Rectal smooth muscle tissue (tissue), 1 donor: ENCODE results near the gene KLK6.

Source experiments
- H3K27ac ChIP-seq: one replicate; pipeline ENCODE4 v1.7.0; 2013; ENCODE audit warnings: low read depth, low read length, inconsistent platforms
- H3K27me3 ChIP-seq: one replicate; pipeline ENCODE4 v1.7.0; 2013; ENCODE audit warnings: low read length; ENCODE audit not compliant: control insufficient read depth, insufficient read depth
- H3K36me3 ChIP-seq: one replicate; pipeline ENCODE4 v1.7.0; 2013; ENCODE audit warnings: low read length; ENCODE audit not compliant: control insufficient read depth, insufficient read depth
- H3K4me1 ChIP-seq: one replicate; pipeline ENCODE4 v1.7.0; 2013; ENCODE audit warnings: low read length; ENCODE audit not compliant: control insufficient read depth, insufficient read depth
- H3K4me3 ChIP-seq: one replicate; pipeline ENCODE4 v1.7.0; 2013; ENCODE audit warnings: low read length
- H3K9ac ChIP-seq: one replicate; pipeline ENCODE4 v1.7.0; 2013; ENCODE audit warnings: low read length

Gene KLK6

GRCh38 chr19:50912102-50912599 is 57.2 kb downstream of the KLK6 start:
- no peak overlapping the region for H3K9ac ChIP-seq
- H3K27me3 ChIP-seq, result peaks cover 25% of the 10 kb centered on the region
- no peak overlapping the region for H3K4me3 ChIP-seq
- H3K36me3 ChIP-seq, result no peaks in the 10 kb centered on the region
- no peaks in the 10 kb centered on the region for H3K4me1 ChIP-seq
- H3K27ac ChIP-seq, result no peak overlapping the region

GRCh38 chr19:50911206-50912101 is 57.9 kb downstream of the KLK6 start, which contains the start of gene KLK4:
Gene KLK4, minus strand, starts transcription at chr19:50911395. Its CDS starts 657 bp downstream, at chr19:50910738.
- Histone ChIP-seq H3K4me1 (no peaks in the 10 kb centered on the region), H3K9ac (no peak within 1 kb of the TSS), H3K27ac (no peak within 1 kb of the TSS), H3K36me3 (no peaks in the 10 kb centered on the region), H3K27me3 (peaks cover 25% of the 10 kb centered on the region), H3K4me3 (no peak within 1 kb of the TSS)

GRCh38 chr19:50910722-50911121 is 58.7 kb downstream of the KLK6 start:
- Histone ChIP-seq H3K9ac (no peak overlapping the region), H3K27ac (no peak overlapping the region), H3K4me3 (no peak overlapping the region), H3K36me3 (no peaks in the 10 kb centered on the region), H3K27me3 (peaks cover 25% of the 10 kb centered on the region), H3K4me1 (no peaks in the 10 kb centered on the region)

GRCh38 chr19:50909240-50910070 is 59.9 kb downstream of the KLK6 start:
- Histone ChIP-seq H3K36me3 (no peaks in the 10 kb centered on the region), H3K4me3 (no peak overlapping the region), H3K4me1 (no peaks in the 10 kb centered on the region), H3K9ac (no peak overlapping the region), H3K27me3 (peaks cover 25% of the 10 kb centered on the region), H3K27ac (no peak overlapping the region)
